ENCODE measurements around the gene DDIAS.
"Not testable (repeated sequence)": the region's sequence is repeated elsewhere in the genome, so short reads cannot be mapped to it uniquely, and the experiment has no call there.

Gene DDIAS

DNA sequence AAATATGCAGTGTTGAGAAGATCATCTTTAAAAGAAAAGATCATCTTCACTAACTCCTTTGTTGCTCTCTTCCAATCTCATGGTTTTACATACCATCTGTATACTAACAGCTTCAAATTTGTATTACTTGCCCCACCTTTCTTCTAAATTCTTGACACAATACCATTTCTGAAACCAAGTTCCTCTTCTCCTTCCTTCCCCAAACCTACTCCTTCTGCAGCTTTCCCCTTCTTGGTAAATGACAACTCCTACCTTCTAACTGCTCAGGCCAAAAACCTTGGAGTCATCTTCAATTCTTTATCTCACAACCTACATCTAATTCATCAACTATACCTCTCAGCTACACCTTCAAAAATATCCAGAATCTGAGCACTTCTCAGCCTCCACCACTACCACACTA, 10.6 kb upstream of the DDIAS start:
- DNase-seq (ENCODE audit: low read depth in 2 of 2) = no peak

DNA sequence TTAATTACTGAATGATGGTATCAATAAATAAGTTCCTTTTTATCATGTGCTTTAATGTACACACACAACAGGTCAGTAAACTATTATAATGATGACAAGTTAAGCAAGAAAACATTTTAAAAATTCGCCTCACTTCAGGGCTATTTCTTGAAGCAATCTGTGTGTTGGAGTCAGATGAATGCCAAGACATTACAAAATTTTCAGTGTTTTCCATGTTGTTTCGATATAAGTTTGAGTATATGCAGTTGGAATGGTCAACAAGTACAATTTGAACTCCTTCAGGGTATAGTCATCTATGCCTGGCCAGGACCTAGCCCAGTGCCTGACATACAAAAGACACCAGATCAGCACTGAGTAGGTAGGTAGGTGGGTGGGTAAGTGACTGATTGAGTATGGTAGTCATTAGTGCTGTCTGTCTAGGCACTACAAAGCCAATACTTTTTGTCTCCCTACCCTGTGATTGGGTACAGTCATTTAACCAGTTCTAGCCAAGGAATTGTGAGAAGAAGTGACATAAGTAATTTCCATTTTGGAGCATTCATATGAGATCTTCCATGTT, 8.8 kb upstream of the DDIAS start:
- DNase-seq (ENCODE audit: low read depth in 2 of 2) = no peak

DNA sequence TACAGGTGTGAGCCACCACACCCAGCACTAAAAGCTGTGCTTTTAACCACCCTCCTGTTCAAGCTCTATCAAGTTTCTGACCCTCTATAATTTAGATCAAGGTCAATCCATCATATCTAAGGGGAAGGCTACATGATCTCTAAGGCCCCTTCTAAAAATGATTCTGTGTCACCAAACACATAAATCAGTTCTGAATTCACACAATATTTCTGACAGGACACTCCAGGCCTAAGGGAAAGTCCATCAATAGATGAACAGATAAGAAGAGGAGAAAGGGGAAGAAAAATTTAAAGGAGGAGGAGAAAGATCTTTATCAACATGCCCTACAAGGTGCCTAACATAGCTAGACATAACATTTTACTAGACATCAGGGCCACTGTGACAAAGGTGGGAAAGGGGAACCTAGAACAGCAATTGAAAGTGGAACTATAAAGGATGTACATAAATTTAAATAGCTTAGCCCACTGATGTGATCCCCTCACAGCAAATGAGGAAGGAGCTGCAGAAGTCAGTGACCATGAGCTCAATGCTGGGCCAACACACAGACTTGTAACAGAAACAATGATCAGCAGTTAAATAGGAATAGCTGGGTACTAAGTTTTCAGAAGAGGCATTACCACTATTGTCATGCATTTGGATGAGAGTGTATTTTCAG, 6.0 kb upstream of the DDIAS start:
- DNase-seq (ENCODE audit: low read depth in 2 of 2) = no peak

DNA sequence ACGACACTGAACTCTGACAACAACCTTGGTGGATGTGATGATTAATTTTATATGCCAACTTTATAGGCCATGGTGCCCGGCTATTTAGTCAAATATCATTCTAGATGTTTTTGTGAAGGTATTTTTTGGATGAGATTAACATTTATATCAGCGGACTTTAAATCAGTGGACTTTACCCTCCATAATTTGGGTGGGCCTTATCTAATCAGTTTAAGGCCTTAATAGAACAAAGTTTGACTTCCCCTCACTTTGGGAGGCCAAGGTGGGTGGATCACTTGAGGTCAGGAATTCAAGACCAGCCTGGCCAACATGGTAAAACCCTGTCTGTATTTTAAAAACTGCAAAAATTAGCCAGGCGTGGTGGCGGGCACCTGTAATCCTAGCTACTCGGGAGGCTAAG, 5.4 kb upstream of the DDIAS start:
- DNase-seq (ENCODE audit: low read depth in 2 of 2) = no peak

DNA sequence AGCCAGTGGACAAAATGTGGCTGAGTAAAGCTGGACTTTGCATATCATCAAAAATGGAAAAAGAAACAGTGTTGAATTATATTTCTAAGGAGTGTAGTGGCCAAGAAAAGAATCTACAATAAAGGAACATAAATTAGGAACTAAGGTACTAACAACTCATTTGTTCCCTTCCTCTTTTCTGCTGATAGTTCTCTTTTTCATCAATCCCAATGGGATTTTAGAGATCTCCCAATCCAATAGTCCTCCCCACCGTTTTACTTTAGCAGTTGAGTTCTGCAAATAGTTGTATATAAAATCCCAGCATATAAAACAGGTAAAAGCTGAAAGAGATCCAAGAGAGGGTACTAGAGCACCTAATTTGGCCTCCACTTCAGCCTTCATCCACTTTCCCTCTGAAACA, 3.3 kb upstream of the DDIAS start:
- DNase-seq (ENCODE audit: low read depth in 2 of 2) = no peak

DNA sequence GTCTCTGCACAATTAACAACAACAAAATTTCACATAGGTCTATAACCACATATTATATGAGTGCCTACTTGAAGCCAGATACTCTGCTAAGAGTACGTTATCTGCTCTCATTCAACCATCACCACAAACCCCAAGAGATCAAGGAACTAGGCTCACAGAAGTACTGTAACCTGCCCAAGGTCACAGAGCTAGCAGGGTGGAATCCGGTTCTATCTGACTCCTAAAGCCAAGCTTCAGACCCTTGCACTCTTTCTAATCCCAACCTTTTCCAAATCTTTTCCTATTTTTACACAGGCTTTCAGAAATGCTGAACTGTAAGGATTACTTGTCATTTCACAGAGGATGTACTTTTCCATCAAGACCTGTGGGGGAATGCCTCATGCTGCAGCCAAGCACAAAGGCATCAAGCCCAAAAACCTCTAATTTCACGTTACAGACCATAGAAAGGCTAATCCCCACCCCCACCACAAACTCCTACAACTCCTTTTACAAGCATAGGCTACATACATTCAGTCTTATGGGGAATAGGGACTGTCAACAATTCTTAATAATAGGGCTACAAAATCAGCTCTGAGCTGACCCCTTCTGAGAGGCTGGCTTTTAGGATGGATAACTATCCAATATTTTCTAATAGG, 2.2 kb upstream of the DDIAS start:
- no peak for DNase-seq (ENCODE audit: low read depth in 2 of 2)

DNA sequence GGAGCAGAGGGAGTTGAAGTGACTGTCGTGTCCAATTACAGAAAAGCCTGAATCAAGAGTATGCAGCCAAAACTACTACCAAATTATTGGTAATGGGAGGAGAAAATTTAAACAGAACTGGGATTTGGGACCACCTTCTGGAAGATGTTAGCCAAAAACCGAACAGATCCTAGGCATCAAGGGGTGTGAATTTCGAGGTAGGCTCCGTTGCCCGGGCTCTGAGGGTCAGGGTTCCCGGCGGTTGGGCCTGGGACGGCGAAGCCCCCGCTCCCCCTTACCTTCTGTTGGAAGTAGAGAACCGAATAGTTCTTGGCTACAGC, 1.6 kb upstream of the DDIAS start:
- no peak for DNase-seq (ENCODE audit: low read depth in 2 of 2)

DNA sequence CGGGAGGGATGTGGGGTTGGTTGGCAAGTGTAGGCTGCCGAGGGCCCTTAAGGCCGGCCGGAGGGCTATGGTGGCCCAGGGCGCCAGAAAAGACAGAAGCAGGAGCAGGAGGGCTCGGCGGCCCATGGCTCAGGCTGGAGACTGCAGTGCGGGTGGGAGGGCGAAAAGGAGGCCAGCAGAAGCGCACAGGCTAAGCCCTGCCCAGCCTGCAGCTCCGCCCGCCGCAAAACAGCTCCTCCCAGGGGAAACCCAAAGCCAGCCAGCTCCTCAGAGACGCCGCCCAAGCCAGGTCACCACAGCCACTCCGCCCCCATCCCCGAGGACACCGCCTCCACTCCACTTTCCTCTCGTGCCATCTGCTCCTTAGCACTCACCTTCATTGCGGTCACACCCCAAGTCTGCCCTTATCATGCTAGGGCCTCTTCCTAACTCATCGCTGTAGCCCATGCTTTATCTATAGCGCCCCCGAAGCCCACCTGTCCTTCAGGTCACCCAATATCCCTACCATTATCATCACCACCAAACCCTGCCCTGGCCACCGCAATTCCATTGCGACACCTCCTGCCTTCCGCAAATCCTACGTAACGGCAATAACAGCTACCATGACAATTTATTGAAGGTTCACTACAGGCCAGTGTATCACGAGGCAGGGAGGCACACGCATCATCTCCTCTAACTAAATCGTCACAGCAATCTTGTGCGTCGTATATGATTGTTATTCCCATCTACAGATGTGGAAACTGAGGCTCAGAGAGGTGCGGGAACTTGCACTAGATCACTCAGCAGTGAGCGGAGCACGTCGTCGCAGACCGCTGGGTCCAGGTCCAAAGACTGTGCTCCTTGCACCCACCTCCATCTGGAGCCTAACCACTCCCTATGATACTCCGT, 1.0 kb upstream of the DDIAS start, which contains the start of gene PRCP:
TSS of gene PRCP (minus strand) at position 154 of the 888 bp plus-strand sequence. CDS start at position 126, 28 bp downstream.
- peak; percentile 88 to 90 for DNase-seq (ENCODE audit: low read depth in 2 of 2)

DNA sequence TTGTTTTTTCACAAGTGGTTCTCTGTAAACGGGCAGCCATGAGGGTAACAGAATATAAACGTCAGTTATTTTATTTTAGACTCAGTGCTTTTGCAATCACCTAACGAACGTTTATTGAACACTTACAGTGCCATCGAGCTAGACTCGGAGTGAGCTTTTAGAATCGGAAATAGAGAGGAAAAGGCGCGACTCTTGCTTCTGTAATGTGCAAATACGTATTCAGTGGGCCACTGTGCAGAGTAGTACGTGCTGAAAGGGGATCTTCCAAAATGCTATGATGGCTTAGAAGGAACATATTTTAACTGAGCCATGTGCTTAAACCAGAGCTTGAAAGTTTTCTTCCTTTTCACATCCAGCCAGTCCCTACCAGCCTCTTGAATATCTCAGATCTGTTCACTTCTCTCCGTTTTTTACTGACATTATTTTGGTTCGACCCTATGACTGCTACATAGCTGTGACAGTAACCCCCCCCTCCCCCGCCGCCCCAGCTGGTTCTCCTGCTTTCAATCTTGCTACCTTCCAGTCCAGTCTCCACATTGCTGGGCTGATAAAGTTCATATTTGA, 468 bp downstream of the DDIAS start:
- no peak for DNase-seq (ENCODE audit: low read depth in 2 of 2)

DNA sequence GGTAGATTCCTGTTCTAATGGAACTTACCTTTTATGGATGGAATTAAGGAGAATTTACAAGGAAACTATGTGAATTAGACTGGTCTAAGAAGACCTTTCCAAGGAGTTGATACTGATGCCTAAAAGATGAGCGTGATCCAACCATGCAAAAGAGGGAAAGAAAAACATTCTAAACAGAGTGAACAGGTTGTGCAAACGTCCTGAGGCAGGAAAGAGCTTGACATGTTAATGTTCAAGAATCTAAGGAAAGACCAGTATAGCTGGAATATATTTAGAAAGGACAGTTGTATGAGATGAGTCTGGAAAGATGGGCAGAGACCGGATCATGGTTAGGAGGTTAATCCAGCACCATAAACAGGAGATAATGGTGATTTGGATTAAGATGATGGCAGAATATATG, 1.3 kb downstream of the DDIAS start:
- no peak for DNase-seq (ENCODE audit: low read depth in 2 of 2)

DNA sequence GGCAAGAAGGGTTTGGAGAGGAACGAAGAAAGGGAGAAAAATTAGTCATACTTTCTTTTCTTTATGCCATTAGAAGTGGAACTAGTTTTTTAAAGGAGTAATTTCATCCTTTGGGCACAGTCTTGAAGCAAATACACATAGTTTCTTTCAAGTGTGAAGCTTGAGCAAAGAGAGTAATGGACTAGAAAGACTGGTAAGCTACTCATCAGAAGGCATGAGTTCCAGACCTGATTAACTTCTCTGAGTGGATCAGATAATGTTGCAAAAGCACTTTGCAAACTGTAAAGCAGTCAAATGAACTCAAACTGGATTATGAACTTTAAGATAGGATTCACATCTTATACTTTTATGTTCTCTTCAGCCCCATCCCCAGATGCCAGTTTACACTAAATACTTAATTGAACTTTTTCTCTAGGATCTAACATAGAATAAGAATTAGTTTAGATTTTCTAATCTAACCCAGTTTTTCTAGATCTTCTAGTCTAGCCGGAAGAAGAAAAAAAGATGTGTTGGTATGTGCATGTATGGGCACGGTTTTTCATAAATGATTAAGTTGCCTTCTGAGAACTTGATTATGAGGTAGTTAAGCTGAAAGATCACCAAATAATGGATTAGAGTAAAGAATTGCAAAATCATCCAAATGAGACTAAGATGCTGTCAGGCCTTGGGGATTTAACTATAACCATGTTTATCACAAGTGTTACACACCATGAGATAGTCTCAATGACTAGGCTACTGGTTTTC, 2.5 kb downstream of the DDIAS start:
- DNase-seq (ENCODE audit: low read depth in 2 of 2) = no peak

DNA sequence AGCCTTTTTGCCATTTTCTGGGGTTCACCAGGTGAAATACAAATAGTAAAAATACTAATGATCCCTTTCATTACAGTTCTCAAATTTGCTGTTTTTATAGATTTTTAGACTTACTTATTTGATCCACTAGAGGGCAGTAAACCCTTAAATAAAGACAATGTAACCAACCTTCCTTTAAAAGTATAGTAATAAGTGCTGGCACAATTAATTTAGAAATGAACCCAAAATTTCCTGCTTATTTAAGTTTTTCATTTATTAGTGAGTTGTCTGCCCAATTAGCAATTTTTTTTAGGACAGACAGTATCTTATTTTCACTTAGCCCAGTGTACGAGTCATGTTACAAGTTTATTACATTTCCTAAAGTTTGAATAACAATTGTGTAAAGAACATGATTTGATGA, 4.7 kb downstream of the DDIAS start:
- DNase-seq (ENCODE audit: low read depth in 2 of 2) = no peak

DNA sequence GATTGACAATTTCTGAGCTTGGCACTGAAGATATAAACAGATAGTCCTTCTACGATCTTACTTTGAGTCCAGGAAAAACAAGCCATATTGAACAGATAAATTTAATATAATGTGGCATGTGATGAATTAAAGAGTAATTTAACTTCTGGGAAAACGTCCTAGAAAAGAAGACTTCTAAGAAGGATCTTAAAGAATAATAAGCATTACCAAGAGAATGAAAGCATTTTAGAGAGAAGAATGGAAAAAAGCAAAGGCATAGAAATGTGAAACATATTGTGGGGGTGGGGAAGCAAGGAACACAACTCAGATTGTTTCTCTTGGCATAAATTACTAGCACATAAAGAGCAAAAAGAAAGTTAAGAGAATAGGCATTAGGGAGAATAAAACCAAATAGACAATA, 5.4 kb downstream of the DDIAS start:
- no peak for DNase-seq (ENCODE audit: low read depth in 2 of 2)

DNA sequence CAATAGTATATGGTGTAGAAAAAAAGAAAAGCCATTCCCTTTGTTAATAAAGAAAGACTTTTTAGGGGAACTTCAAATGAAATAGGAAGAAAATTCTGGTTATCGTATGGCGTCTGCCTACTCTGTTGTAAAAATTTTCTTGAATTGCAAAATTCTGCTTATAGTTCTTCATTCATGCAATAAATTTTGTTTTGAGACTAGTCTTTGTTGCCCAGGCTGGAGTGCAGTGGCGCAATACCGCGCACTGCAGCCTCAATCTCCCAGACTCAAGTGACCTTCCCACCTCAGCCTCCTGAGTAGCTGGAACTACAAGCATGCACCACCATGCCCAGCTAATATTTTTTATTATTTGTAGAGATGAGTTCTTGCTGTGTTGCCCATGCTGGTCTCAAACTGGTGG, 5.8 kb downstream of the DDIAS start:
- DNase-seq (ENCODE audit: low read depth in 2 of 2) = no peak

DNA sequence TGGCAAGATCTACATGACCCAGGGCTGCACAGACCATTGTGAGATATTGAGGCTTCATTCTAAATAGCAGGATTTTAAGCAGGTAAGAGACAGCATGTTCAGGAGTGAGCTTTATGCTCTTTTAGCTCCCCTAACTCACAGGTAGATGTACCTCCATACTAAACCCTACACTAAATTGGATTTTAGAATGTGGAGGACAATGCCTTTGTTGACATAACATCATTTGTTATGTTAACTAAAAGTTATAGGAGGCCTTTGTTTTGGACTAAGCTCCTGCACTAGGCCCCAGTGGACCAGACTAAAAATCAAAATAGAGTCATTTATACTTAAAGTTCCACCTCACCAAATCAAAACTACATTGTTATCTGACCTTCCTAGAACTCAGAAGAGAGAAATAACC, 6.8 kb downstream of the DDIAS start:
- DNase-seq (ENCODE audit: low read depth in 2 of 2) = no peak

DNA sequence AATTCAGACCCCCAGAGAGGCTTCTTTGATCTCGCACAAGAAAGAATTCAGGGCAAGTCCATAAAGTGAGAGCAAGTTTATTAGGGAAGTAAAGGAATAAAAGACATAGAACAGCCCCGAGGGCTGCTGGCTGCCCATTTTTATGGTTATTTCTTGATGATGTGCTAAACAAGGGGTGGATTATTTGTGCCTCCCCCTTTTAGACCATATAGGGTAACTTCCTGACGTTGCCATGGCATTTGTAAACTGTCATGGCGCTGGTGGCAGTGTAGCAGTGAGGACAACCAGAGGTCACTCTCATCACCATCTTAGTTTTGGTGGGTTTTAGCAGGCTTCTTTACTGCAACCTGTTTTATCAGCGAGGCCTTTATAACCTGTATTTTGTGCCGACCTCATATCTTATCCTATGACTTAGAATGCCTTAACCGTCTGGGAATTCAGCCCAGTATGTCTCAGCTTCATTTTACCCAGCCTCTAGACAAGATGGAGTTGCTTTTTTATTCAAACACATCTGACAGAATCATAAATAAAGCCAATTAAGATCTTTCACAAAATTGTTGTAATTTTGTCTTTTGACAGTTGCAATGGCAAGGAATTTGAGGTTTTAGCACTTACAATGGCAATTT, 7.6 kb downstream of the DDIAS start:
- no peak for DNase-seq (ENCODE audit: low read depth in 2 of 2)

DNA sequence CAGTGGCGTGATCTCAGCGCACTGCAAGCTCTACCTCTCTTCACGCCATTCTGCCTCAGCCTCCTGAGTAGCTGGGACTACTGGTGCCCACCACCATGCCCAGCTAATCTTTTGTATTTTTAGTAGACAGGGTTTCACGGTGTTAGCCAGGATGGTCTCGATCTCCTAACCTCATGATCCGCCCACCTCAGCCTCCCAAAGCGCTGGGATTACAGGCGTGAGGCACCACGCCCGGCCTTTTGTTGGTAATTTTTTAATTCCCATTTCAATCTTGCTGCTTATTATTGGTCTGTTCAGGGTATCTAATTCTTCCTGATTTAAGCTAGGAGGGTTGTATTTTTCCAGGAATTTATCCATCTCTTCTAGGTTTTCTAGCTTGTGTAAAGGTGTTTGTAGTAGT, 18.2 kb downstream of the DDIAS start:
- not testable (repeated sequence) for DNase-seq (ENCODE audit: low read depth in 2 of 2)

DNA sequence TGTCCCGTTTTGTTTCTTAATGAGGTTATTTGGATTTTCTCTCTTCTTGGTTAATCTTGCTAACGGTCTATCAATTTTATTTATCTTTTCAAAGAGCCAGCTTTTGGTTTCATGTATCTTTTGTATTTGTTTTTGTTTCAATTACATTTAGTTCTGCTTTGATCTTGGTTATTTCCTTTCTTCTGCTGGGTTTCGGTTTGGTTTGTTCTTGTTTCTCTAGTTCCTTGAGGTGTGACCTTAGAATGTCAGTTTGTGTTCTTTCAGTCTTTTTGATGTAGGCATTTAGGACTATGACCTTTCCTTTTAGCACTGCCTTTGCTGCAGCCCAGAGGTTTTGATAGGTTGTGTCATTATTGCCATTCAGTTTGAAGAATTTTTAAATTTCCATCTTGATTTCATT, 18.7 kb downstream of the DDIAS start:
- DNase-seq (ENCODE audit: low read depth in 2 of 2) = not testable (repeated sequence)

DNA sequence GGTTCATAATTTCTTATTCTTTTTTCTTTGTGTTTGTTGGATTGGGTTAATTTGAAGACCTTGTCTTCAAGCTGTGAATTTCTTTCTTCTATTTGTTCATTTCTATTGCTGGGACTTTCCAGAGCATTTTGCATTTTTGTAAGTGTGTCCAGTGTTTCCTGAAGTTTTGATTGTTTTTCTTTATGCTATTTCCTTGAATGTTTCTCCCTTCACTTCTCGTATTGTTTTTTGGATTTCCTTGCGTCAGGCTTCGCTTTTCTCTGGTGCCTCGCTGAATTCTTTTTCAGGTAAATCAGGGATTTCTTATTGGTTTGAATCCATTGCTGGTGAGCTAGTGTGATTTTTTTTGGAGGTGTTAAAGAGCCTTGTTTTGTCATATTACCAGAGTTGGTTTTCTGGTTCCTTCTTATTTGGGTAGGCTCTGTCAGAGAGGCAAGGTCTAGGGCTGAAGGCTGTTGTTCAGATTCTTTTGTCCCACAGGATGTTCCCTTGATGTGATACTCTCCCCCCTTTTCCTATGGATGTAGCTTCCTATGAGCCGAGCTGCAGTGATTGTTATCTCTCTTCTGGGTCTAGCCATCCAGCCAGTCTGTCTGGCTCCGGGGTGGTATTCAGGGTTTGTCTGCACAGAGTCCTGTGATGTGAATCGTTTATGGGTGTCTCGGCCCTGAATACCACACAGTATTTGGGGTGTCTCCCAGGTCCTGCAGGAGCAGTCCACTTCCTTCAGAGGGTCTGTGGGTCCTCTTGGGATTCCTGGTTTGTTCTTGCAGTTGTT, 21.0 kb downstream of the DDIAS start:
- not testable (repeated sequence) for DNase-seq (ENCODE audit: low read depth in 2 of 2)

DNA sequence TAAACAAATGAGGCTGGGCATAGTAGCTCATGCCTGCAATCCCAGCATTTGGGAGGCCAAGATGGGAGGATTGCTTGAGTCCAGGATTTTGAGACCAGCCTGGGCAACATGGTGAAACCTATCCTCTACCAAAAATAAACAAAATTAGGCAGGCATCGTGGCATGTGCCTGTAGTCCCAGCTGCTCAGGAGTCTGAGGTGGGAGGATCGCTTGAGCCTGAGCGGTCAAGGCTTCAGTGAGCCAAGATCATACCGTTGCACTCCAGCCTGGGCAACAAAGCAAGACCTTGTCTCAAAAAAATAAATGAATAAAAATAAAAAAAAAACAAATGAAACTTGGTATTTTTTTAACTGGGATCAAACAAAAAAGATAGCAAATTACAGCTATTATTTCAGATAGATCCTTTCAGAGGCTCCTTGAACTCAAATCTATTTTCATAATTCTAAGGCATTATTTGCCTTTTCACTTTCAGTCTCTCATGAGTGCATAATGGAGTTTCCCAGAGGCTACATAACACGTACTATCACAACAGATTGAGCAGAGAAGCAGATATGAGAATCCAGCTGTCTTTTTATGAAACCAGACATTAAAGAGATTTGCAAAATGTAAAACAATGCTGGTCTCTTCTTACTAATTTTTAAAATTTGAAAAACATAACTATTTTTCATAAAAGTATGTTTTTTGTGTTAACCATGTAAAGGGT, 23.1 kb downstream of the DDIAS start:
- DNase-seq (ENCODE audit: low read depth in 2 of 2) = no peak
